PC-3 (cell line): Measurements from ENCODE around the gene LITAF.

Source experiments
- CTCF ChIP-seq: fragments of 300-600 bp; sonication (generic); conservative IDR thresholded peaks from 2 replicates; pipeline ENCODE4 v1.5.1; 2017; ENCODE audit warnings: antibody characterized with exemption, low read depth, mild to moderate bottlenecking, low read length
- EZH2 ChIP-seq: fragments of 300-600 bp; sonication (generic); IDR thresholded peaks from one replicate; pipeline ENCODE4 v1.6.1; 2017; ENCODE audit warnings: antibody characterized with exemption, mild to moderate bottlenecking, low read length; ENCODE audit not compliant: unreplicated experiment
- EZH2phosphoT487 ChIP-seq: fragments of 300-600 bp; sonication (generic); IDR thresholded peaks from 2 replicates; pipeline ENCODE4 v1.6.1; 2018; ENCODE audit warnings: mild to moderate bottlenecking, antibody characterized with exemption, low read length, borderline replicate concordance

DNA sequence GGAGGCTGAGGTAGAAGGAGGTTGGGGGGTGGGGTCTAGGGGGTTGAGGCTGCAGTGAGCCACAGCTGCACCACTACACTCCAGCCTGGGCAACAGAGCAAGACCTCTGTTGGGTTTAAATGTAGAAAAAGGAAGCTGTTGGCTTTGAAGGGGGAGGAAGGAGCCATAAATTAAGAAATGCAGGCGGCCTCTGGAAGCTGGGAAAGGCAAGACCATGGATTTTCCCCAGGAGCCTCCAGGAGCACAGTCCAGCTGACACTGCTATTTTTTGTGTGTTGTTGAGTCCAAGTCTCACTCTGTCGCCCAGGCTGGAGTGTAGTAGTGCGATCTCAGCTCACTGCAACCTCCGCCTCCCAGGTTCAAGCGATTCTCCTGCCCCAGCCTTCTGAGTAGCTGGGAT is 15.9 kb downstream of the LITAF start:
- no peak for TF ChIP-seq CTCF
- TF ChIP-seq EZH2phosphoT487 = no peak
- no peak for TF ChIP-seq EZH2
